ENCODE results near the gene TGFBR1.

DNA sequence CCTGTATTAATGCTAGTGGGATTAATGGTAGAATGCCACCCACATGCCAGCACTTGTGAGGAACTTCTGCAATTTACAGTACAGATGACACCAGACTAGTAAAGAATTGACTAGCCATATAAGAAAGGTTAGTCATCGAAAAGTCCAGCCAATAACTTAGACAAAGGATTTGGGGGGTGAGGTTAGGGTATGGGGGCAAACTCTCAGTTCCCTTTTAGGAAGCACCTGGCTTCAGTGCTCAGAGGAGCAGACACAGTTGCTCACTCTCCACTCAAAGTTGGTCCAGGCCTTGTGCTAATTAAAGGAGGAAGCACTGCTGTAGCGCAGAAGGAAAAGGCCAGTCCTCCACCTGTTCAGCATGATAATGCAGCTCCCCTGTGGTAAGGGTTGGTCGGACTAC, 25.2 kb downstream of the TGFBR1 start:
- TF ChIP-seq, protein P1, sequence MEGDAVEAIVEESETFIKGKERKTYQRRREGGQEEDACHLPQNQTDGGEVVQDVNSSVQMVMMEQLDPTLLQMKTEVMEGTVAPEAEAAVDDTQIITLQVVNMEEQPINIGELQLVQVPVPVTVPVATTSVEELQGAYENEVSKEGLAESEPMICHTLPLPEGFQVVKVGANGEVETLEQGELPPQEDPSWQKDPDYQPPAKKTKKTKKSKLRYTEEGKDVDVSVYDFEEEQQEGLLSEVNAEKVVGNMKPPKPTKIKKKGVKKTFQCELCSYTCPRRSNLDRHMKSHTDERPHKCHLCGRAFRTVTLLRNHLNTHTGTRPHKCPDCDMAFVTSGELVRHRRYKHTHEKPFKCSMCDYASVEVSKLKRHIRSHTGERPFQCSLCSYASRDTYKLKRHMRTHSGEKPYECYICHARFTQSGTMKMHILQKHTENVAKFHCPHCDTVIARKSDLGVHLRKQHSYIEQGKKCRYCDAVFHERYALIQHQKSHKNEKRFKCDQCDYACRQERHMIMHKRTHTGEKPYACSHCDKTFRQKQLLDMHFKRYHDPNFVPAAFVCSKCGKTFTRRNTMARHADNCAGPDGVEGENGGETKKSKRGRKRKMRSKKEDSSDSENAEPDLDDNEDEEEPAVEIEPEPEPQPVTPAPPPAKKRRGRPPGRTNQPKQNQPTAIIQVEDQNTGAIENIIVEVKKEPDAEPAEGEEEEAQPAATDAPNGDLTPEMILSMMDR (conservative IDR thresholded peaks at IDR 0.05; ENCODE audit: low read length) = no peak
- TF ChIP-seq EZH2phosphoT487 (IDR thresholded peaks at IDR 0.05; ENCODE audit: borderline replicate concordance) = no peak

All from Loucy (cell line).